HepG2 (cell line): ENCODE data around the gene DTNB. TPM values are rescaled to one million over a fixed set of nuclear protein-coding genes. Genes with fewer than 3 reads are reported as not detected.

Experiments
- ATAC-seq: fragments of 200-7000 bp; cut with Tn5 transposase; 3 replicates; pipeline ENCODE4 v1.9.1; 2020; ENCODE audit warnings: mild to moderate bottlenecking, moderate library complexity
- BruUV-seq: library from RNA; stranded (reverse); fragments of 400-500 nt; replicated peaks from 2 replicates; lab custom pipeline; 2021; lab: Mats Ljungman, UMichigan
- CTCF ChIA-PET: fragments of 300-600 bp; formaldehyde crosslinking; extraction: SDS; loops from one replicate; lab custom pipeline; 2021; ENCODE audit warnings: low total read pairs, inconsistent platforms, low intra/inter-chr PET ratio; lab: Yijun Ruan, JAX
- POLR2A ChIA-PET: fragments of 350-600 bp; sonication (Branson Sonifier 250); formaldehyde crosslinking; loops from one replicate; lab custom pipeline; 2020; ENCODE audit warnings: antibody characterized with exemption, inconsistent platforms; lab: Yijun Ruan, JAX
- DNase-seq: peaks from one replicate; pipeline ENCODE4 v3.0.0-alpha.2; 2015; ENCODE audit warnings: low spot score
- FAIRE-seq: peaks from 3 replicates; lab custom pipeline; 2011; peaks lifted over from hg19 to GRCh38; lab: Jason Lieb, UNC
- H2AFZ ChIP-seq: one replicate; pipeline ENCODE4 v1.6.1; 2011; ENCODE audit warnings: low read length, inconsistent platforms
- H3K27ac ChIP-seq: fragments of 300-600 bp; 3 replicates; pipeline ENCODE4 v1.8.0; 2011; ENCODE audit warnings: mixed run types, mild to moderate bottlenecking, mixed read lengths, low read length, inconsistent platforms; ENCODE audit not compliant: insufficient read depth; ENCODE audit errors: extremely low read length
- H3K27me3 ChIP-seq, 2 experiments: fragments of 200-600 bp in 1 of 2; 2 replicates in 1 of 2; 3 replicates in 1 of 2; pipeline versions ENCODE4 v1.6.0 to v1.8.0; 2011; ENCODE audit warnings: low read length in 2 of 2, mild to moderate bottlenecking in 2 of 2, moderate library complexity in 2 of 2, inconsistent platforms in 1 of 2; ENCODE audit not compliant: insufficient read depth in 2 of 2, control insufficient read depth in 1 of 2
- H3K36me3 ChIP-seq, 2 experiments: fragments of 200-600 bp in 1 of 2; replicated peaks in 1 of 2; 2 replicates in 1 of 2; 3 replicates in 1 of 2; pipeline versions ENCODE4 v1.5.1 to v1.8.0; 2011; ENCODE audit warnings: low read length in 2 of 2, inconsistent platforms in 1 of 2; ENCODE audit not compliant: insufficient read depth in 2 of 2, control insufficient read depth in 1 of 2
- H3K4me1 ChIP-seq: 2 replicates; pipeline ENCODE4 v1.5.1; 2012; ENCODE audit warnings: low read length, inconsistent platforms; ENCODE audit not compliant: insufficient read depth
- H3K4me2 ChIP-seq: 2 replicates; pipeline ENCODE4 v1.6.0; 2011; ENCODE audit warnings: low read depth, low read length, inconsistent platforms
- H3K4me3 ChIP-seq, 3 experiments: fragments of 200-600 bp in 1 of 3; sonication (generic), shearing (Covaris generic) in 1 of 3; replicated peaks in 1 of 3; 2 replicates each; pipeline ENCODE4 v1.5.1; 2011 to 2016; ENCODE audit warnings: low read length in 3 of 3, inconsistent platforms in 2 of 3, low read depth in 2 of 3, mild to moderate bottlenecking in 2 of 3, control low read depth in 1 of 3, mixed read lengths in 1 of 3; ENCODE audit not compliant: insufficient read depth in 1 of 3
- H3K79me2 ChIP-seq: one replicate; pipeline ENCODE4 v1.6.1; 2011; ENCODE audit warnings: low read length, inconsistent platforms; ENCODE audit not compliant: insufficient read depth
- H3K9ac ChIP-seq: 2 replicates; pipeline ENCODE4 v1.6.0; 2011; ENCODE audit warnings: mild to moderate bottlenecking, low read depth, low read length, inconsistent platforms; ENCODE audit not compliant: insufficient read depth
- H3K9me3 ChIP-seq: 2 replicates; pipeline ENCODE4 v1.5.1; 2012; ENCODE audit warnings: mild to moderate bottlenecking, low read length
- H4K20me1 ChIP-seq: 2 replicates; pipeline ENCODE4 v1.6.0; 2011; ENCODE audit warnings: inconsistent platforms, mild to moderate bottlenecking, low read length, moderate library complexity; ENCODE audit not compliant: insufficient read depth
- AKAP8 ChIP-seq: sonication (generic); formaldehyde crosslinking; IDR thresholded peaks from 2 replicates; pipeline ENCODE4 v1.5.1; 2020; ENCODE audit warnings: mild to moderate bottlenecking, missing genetic modification reagents
- GPN1 ChIP-seq: sonication (generic); formaldehyde crosslinking; IDR thresholded peaks from 2 replicates; pipeline ENCODE4 v1.5.1; 2020; ENCODE audit warnings: missing genetic modification reagents, borderline replicate concordance
- MAFF ChIP-seq: IDR thresholded peaks from 2 replicates; pipeline ENCODE4 v1.6.1; 2011; ENCODE audit warnings: low read depth, low read length, improper control_type of control experiment
- MAFK ChIP-seq, 2 experiments: IDR thresholded peaks in 1 of 2; conservative IDR thresholded peaks in 1 of 2; 2 replicates each; pipeline ENCODE4 v1.6.1; 2011; ENCODE audit warnings: improper control_type of control experiment in 2 of 2, low read length in 2 of 2
- NCOA1 ChIP-seq: sonication (generic); formaldehyde crosslinking; IDR thresholded peaks from 2 replicates; pipeline ENCODE4 v1.9.0; 2021; ENCODE audit warnings: missing genetic modification reagents
- NR2F6 ChIP-seq, 2 experiments: IDR thresholded peaks; 2 replicates each; pipeline ENCODE4 v1.6.1; 2016; ENCODE audit warnings: antibody characterized with exemption in 1 of 2, mild to moderate bottlenecking in 1 of 2
- POLR2A ChIP-seq, 2 experiments: IDR thresholded peaks; 2 replicates each; pipeline ENCODE4 v1.6.1; 2011; ENCODE audit warnings: low read depth in 2 of 2, low read length in 2 of 2, mild to moderate bottlenecking in 1 of 2, moderate library complexity in 1 of 2; ENCODE audit not compliant: insufficient read depth in 1 of 2
- ZNF878 ChIP-seq: sonication (generic); formaldehyde crosslinking; IDR thresholded peaks from 2 replicates; pipeline ENCODE4 v1.8.1; 2023; ENCODE audit warnings: mild to moderate bottlenecking, missing genetic modification reagents, moderate library complexity
- WGBS: methylation state at CpG from one replicate; pipeline ENCODE4 v1.1.6; 2017; ENCODE audit warnings: low lambda C conversion rate; 5-methylcytosine and 5-hydroxymethylcytosine counted together
- in situ Hi-C: cut with HindIII; loops from 2 replicates; pipeline ENCODE4 v1.10.0; 2017; ENCODE audit warnings: low pct_unique_long_range_greater_than_20kb; ENCODE audit not compliant: extremely low pct_ligation_motif_present
- intact Hi-C: fragments of 100-400 bp; cut with micrococcal nuclease; formaldehyde crosslinking; loops from one replicate; pipeline ENCODE4 v1.10.0; 2022; ENCODE audit not compliant: unreplicated experiment
- polyA plus RNA-seq, 8 experiments: library from polyadenylated mRNA; depleted of rRNA in 3 of 8; stranded (reverse) in 7 of 8; unstranded in 1 of 8; fragments of >200 nt; fragmentation: Illumina TruSeq in 4 of 8; extraction: Trizol in 4 of 8; gene quantifications; 2 replicates each; pipeline versions ENCODE4 v1.2.1 to v1.2.3, GENCODE V29; 2011 to 2016; ENCODE audit warnings: low read depth in 4 of 8, missing spikeins in 1 of 8, mixed read lengths in 1 of 8; ENCODE audit not compliant: insufficient read depth in 1 of 8
- total RNA-seq, 5 experiments: library from RNA; depleted of rRNA; stranded (reverse); fragments of >200 nt; fragmentation: Illumina TruSeq; extraction: Trizol; gene quantifications; 2 replicates each; pipeline ENCODE4 v1.2.3, GENCODE V29; 2016; ENCODE audit warnings: low read depth in 1 of 5
- TF ChIP-seq, protein P1 (sequence below): IDR thresholded peaks from 2 replicates; pipeline ENCODE4 v1.6.1; 2016; ENCODE audit warnings: mild to moderate bottlenecking
- TF ChIP-seq, protein P2 (sequence below): conservative IDR thresholded peaks from 2 replicates; pipeline ENCODE4 v1.6.1; 2018; ENCODE audit warnings: missing genetic modification reagents

DTNB gene
- total and polyA plus RNA-seq, 2 of the 13 experiments (the other 11 are each of a cell fraction or from before 2014, with no cell fraction given) = 14.4 to 23.9 TPM

DNA sequence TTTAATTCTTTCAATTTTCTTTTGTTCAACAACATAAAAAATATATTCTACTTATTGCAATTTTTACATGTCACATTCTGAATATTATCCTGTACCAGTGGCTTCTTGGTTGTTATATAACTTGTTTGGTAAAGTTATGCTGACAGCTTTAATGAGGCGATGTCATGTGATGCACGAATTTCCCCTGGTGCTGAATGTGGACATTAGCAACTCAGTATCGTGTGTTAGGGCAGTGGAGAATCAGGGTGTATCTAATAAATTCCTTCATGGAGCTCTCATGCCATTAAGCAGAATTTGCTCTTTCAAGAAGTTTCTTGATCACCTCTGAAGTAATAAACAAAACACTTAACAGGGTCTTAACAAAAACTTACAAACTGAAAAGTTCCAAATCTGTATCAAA is 232.0 kb downstream of the DTNB start:
- ATAC-seq (no peak), FAIRE-seq (no peak)
- no TSS peak for BruUV-seq
- in situ Hi-C loops = no loop called here
- H3K4me1 ChIP-seq = no peaks in the 10 kb centered on the region
- H3K79me2 ChIP-seq = no peaks in the 10 kb centered on the region
- no peaks in the 10 kb centered on the region for H3K9me3 ChIP-seq
- H3K36me3 ChIP-seq = no peaks in the 10 kb centered on the region; a peak in 1 of 5 replicates
- 92% methylated on average over 3 of the region's 3 CpGs for WGBS
- POLR2A ChIA-PET = no interaction called here
- no peak overlapping the region for H3K4me2 ChIP-seq
- H2AFZ ChIP-seq = no peak overlapping the region
- TF ChIP-seq, protein P1, sequence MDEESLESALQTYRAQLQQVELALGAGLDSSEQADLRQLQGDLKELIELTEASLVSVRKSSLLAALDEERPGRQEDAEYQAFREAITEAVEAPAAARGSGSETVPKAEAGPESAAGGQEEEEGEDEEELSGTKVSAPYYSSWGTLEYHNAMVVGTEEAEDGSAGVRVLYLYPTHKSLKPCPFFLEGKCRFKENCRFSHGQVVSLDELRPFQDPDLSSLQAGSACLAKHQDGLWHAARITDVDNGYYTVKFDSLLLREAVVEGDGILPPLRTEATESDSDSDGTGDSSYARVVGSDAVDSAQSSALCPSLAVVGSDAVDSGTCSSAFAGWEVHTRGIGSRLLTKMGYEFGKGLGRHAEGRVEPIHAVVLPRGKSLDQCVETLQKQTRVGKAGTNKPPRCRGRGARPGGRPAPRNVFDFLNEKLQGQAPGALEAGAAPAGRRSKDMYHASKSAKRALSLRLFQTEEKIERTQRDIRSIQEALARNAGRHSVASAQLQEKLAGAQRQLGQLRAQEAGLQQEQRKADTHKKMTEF (CRISPR knock-in tag) = no peak
- TF ChIP-seq AKAP8 (CRISPR knock-in tag) (no peak), NR2F6 (IDR thresholded peaks at IDR 0.05) (no peak), NR2F6 (CRISPR knock-in tag; IDR thresholded peaks at IDR 0.05) (no peak)
- TF ChIP-seq, all 625 proteins: peak for 0
- no peaks in the 10 kb centered on the region for H3K27me3 ChIP-seq
- CTCF ChIA-PET = no interaction called here
- intact Hi-C loops = no loop called here
- no peaks in the 10 kb centered on the region for H4K20me1 ChIP-seq
- H3K9ac ChIP-seq = no peak overlapping the region
- DNase-seq = no peak
- no peak overlapping the region for H3K4me3 ChIP-seq
- H3K27ac ChIP-seq = no peak overlapping the region

DNA sequence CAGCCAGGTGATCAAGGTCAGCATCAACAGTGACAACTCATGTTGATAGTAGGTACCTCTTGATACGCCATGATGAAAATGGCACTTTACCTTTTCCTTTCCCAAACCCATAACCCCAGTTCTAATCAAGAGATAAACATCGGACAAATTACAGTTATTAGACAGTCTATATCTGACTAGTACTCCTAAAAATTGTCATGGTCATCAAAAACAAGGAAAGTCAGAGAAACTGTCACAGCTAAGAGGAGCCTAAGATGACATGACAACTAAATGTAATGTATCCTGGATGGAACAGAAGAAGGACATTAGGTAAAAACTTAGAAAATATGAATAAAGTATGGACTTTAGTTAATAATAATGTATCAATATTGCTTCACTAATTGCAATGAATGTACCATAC is 234.6 kb downstream of the DTNB start:
- ATAC-seq (no peak), DNase-seq (no peak)
- no peak overlapping the region for H3K4me2 ChIP-seq
- no peaks in the 10 kb centered on the region for H4K20me1 ChIP-seq
- 97% methylated on average over 2 of the region's 2 CpGs for WGBS
- intact Hi-C loops = no loop called here
- H3K9ac ChIP-seq = no peak overlapping the region
- in situ Hi-C loops = no loop called here
- no peak overlapping the region for H3K4me3 ChIP-seq
- no peaks in the 10 kb centered on the region for H3K4me1 ChIP-seq
- no peak for TF ChIP-seq ZNF878 (CRISPR knock-in tag)
- no peak for TF ChIP-seq NCOA1 (CRISPR knock-in tag)
- TF ChIP-seq, protein P2, sequence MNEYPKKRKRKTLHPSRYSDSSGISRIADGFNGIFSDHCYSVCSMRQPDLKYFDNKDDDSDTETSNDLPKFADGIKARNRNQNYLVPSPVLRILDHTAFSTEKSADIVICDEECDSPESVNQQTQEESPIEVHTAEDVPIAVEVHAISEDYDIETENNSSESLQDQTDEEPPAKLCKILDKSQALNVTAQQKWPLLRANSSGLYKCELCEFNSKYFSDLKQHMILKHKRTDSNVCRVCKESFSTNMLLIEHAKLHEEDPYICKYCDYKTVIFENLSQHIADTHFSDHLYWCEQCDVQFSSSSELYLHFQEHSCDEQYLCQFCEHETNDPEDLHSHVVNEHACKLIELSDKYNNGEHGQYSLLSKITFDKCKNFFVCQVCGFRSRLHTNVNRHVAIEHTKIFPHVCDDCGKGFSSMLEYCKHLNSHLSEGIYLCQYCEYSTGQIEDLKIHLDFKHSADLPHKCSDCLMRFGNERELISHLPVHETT (CRISPR knock-in tag) = no peak
- no peak for TF ChIP-seq GPN1
- TF ChIP-seq MAFF = peak; percentile 87
- no peak for TF ChIP-seq POLR2A (IDR thresholded peaks at IDR 0.05; ENCODE audit: insufficient read depth in 1 of 2, low read depth in 2 of 2, low read length in 2 of 2)
- TF ChIP-seq MAFK (conservative IDR thresholded peaks at IDR 0.05 in 1 of 2, IDR thresholded peaks at IDR 0.05 in 1 of 2; ENCODE audit: low read length in 2 of 2) = peak; percentile 85 to 91
- TF ChIP-seq, all 625 proteins: peak for 2
- no peaks in the 10 kb centered on the region for H3K9me3 ChIP-seq
- FAIRE-seq = no peak
- H3K79me2 ChIP-seq = no peaks in the 10 kb centered on the region
- H2AFZ ChIP-seq = no peak overlapping the region
- H3K27ac ChIP-seq = no peak overlapping the region
- H3K36me3 ChIP-seq = no peaks in the 10 kb centered on the region; a peak in 1 of 5 replicates
- CTCF ChIA-PET = no interaction called here
- no TSS peak for BruUV-seq
- POLR2A ChIA-PET = no interaction called here
- no peaks in the 10 kb centered on the region for H3K27me3 ChIP-seq
